CD4-positive, alpha-beta T cell treated with Interleukin-21 for 1 hour (primary cell): ENCODE results near the gene AXL.
"Not testable (repeated sequence)": the region's sequence is repeated elsewhere in the genome, so short reads cannot be mapped to it uniquely, and the experiment has no call there.

Experiments
- DNase-seq: peaks from one replicate; pipeline ENCODE4 v3.0.0-alpha.2; 2020

Gene AXL

DNA sequence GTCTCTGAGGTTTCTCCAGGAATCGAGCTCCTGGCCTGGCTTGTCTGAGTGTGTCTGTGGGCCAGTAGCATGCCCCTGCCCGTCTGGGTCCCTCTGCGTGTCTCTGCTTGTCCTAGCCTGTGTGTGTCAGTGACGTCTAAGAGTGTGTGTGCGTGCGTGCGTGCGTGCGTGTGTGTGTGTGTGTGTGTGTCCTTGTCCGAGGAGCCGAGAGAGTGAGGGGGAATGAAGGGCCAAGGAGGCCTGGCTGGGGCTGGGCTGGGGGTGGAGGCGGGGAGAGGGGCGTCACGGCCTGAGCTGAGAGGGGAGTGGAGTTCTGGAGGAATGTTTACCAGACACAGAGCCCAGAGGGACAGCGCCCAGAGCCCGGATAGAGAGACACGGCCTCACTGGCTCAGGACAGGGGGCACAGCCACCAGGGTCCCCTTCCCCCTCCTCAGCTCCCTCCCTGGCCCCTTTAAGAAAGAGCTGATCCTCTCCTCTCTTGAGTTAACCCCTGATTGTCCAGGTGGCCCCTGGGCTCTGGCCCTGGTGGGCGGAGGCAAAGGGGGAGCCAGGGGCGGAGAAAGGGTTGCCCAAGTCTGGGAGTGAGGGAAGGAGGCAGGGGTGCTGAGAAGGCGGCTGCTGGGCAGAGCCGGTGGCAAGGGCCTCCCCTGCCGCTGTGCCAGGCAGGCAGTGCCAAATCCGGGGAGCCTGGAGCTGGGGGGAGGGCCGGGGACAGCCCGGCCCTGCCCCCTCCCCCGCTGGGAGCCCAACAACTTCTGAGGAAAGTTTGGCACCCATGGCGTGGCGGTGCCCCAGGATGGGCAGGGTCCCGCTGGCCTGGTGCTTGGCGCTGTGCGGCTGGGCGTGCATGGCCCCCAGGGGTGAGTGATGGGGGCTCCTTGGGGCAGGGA, at the start of gene AXL:
Gene AXL, plus strand, starts transcription at position 609 of the 893 bp plus-strand sequence. Its CDS starts 170 bp downstream, at position 779.
- DNase-seq, result no peak

- no peak for DNase-seq
Observed at GRCh38 chr19:41172297-41173164, 46.5 kb upstream of the AXL start.

GRCh38 chr19:41174297-41174928, 44.6 kb upstream of the AXL start:
- DNase-seq, result no peak

DNA sequence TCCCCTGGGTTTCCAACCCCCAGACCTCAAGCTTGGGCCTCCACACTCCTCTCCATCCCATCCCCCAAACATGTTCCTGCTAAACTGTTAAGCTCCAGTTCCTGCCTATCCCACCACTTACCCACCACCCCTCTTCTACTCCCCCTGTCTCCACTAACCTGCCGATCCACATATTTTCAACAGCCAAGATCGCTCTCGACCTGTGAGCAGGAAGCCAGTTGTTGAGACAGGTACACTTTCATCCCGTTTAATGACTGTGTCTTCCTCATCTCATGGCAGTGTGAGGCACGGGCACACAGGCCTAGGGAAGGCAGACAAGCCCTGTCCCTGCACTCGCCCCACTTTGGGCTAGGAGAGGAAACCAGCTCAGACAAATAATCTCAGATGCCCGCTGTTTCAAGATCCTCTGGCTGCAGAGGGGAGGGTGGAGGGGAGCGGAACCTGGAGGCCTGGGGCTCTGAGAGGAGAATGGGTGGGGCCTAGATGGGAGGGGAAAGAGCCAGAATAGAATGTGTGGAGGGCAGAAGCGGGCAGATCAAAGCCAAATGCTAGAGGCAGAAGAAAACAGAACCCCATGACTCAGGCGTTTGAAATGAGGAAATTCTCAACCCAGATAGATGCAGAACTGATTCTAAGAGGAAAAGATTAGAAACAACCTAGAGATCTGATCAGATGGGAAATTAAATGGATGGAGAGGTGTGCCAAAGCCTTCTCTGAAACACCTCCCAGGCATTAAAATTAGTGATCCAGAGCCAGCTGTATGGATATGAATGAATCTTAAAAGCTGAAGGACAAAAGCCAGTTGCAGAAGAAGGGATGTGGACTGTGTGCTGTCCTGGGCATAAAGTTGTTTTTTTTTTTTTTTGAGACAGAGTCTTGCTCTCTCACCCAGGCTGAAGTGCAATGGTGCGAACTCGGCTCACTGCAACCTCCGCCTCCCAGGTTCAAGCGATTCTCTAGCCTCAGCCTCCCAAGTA, 42.9 kb upstream of the AXL start:
- peak; percentile 43 for DNase-seq

- DNase-seq, result not testable (repeated sequence)
Observed at GRCh38 chr19:41180173-41180572, 38.9 kb upstream of the AXL start.

DNA sequence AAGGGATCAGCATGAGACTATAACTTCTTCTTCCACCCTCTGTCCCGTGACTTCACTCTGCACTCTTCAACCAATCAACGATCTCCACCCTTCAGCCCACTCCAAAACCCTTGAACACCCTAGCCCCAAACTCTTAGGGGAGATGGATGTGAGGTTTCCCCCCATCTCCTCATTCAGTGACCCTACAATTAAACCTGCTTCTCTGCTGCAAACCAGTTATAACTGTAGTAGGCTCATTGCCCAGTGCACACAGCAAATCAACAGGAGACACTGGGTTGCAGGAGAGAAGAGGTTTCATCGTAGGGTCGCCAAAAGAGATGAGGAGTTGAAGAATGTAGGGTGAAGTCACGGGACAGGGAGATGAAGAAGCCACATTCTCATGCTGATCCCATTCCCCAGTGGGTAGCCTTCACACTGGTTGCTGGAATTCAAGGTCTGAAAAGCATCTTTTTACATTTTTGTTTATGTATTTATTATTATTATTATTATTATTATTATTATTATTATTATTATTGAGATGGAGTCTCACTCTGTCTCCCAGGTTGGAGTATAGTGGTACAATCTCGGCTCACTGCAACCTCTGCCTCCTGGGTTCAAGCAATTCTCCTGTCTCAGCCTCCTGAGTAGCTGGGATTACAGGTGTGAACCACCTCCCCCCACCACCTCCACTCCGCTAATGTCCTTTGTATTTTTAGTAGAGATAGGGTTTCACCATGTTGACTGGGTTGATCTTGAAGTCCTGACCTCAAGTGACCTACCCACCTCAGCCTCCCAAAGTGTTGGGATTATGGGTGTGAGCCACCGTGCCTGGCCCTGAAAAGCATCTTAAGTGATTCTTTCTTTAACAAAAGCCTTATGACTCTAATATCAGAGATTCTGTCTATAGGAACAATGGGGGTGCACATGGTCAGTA, 31.8 kb upstream of the AXL start:
- no peak for DNase-seq

GRCh38 chr19:41187884-41188279, 31.1 kb upstream of the AXL start:
- DNase-seq, result no peak

- DNase-seq, result no peak
Observed at GRCh38 chr19:41189425-41190065, 29.5 kb upstream of the AXL start.

DNA sequence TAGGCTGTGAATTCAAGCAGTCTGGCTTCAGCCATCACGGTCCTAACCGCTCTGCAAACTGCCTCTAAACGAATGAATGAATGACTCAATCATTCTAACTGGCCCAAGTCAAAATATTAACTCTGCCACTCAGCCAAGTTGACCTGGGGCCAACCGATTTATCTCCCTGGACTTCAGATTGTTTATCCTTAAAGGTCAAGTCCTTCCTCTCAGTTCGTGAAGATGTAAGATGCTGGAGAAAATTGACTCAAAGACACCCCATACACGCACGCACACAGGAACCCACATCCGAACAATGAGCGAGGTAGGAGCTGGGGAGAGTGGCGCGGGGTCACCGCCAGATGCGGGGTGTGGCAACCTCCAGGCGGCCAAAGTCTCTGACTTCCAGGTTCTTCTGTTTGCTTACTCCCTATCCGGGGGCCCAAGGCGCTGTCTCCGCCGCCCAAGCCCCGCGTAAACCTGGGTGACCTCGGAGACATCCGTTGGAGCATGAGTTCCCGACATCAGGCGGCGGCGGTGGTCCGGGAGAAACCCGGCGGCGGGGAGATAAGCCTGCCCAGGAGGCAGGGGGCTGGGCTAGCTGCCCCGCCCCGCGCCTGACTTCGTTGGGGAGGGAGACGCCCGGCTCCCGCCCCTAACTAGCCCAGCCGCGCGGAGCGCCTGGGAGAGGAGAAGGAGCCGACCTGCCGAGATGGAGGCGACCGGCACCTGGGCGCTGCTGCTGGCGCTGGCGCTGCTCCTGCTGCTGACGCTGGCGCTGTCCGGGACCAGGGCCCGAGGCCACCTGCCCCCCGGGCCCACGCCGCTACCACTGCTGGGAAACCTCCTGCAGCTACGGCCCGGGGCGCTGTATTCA, 26.2 kb upstream of the AXL start, which contains the start of gene CYP2S1:
Gene CYP2S1, plus strand, starts transcription at position 646 of the 856 bp plus-strand sequence. Its CDS starts 46 bp downstream, at position 692.
- peak; percentile 16 for DNase-seq

- DNase-seq, result no peak
Observed at GRCh38 chr19:41193430-41194156, 25.4 kb upstream of the AXL start.

GRCh38 chr19:41194157-41194552, 24.9 kb upstream of the AXL start:
- DNase-seq, result no peak

DNA sequence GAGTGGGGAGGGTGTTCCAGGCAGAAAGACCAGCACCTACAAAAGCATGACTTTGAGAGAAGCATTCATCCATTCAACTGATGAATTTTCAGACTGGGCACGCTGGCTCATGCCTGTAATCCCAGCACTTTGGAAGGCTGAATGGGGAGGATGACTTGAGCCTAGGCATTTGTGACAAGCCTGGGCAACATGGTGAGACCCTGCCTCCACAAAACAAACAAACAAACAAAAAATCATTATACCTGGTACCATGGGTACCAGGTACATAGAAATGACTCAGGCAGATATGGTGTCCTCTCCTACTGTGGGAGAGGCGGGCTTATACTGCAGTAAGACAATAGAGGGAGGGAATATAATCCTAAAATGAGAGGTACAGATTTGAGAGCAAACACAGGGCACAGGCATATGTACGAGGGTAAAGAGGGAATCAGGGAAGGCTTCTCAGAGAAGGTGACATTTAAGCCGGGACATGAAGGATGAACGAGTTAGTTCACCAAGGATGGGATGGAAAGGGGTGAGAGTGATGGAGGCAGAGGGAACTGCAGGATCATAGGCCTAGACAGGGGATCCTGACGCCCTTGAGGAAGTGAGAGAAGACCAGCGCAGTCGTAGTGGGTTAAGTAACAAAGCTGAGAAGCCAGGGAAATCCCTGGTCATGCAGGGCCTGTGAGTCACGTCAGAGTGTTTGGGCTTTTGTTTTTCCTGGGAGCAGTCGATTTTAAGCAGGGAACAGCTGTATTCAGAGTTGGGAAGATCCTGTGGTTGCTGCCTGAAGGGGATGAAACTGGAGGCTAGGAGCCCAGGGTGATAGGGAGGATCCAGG, 23.1 kb upstream of the AXL start:
- DNase-seq, result peak; percentile 7

DNA sequence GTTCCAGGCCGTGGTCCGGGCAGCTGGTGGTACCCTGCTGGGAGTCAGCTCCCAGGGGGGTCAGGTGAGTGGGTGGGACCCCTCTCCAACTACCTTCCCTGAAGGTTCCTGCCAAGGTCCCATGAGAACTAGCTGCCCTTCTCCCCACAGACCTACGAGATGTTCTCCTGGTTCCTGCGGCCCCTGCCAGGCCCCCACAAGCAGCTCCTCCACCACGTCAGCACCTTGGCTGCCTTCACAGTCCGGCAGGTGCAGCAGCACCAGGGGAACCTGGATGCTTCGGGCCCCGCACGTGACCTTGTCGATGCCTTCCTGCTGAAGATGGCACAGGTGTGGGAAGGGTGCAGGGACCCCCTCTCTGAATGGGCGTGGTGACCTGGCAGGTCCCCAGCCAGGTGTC, 20.5 kb upstream of the AXL start:
- no peak for DNase-seq

DNA sequence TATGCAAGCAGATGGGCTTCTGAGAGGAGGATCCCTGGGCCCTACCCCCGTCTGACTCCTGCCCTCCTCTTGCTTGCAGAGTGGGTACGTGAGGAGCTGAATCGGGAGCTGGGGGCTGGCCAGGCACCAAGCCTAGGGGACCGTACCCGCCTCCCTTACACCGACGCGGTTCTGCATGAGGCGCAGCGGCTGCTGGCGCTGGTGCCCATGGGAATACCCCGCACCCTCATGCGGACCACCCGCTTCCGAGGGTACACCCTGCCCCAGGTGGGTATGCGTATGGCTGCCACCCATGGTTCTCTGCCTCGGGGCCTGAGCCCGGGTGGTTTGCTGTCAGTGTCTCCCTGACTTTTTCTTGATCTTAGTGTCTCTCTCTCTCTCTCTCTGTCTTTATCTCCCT, 15.7 kb upstream of the AXL start:
- DNase-seq, result no peak

DNA sequence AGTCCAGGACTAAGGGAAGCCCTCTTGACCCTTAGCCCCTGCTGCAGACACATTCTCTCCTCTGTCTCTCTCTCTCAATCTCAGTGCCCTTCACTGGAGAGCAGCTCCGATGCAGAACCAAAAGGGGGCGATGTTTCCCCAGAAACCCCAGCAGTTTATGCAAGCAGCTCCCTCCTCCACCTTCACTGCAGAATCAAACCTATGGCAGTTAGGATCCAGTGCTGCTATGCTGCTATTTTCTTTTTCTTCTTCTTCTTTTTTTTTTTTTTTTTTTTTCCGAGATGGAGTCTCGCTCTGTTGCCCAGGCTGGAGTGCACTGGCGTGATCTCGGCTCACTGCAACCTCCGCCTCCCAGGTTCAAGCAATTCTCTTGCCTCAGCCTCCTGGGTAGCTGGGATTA, 14.7 kb upstream of the AXL start:
- DNase-seq, result peak; percentile 90

DNA sequence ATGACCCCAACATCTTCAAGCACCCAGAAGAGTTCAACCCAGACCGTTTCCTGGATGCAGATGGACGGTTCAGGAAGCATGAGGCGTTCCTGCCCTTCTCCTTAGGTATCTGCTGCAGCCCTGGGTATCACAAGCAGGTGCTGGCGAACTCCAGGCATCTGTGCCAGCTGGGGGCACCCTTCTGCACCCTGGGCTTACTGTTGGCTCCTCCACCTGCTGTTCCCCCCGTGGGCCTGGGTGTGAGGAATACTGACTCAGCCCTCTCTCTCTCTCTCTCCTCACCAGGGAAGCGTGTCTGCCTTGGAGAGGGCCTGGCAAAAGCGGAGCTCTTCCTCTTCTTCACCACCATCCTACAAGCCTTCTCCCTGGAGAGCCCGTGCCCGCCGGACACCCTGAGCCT, 13.0 kb upstream of the AXL start:
- no peak for DNase-seq

- no peak for DNase-seq
Observed at GRCh38 chr19:41206456-41206855, 12.6 kb upstream of the AXL start.
